Amniotic stem cell (primary cell): ENCODE data around the gene MTF2.
A peak's percentile ranks its signal among the peaks of the same experiment; 100 is the strongest.
"Not testable (repeated sequence)": the region's sequence is repeated elsewhere in the genome, so short reads cannot be mapped to it uniquely, and the experiment has no call there.

Experiments used
- DNase-seq: peaks from one replicate; lab custom pipeline; 2025; lab: John Stamatoyannopoulos, UW

The MTF2 gene

DNA sequence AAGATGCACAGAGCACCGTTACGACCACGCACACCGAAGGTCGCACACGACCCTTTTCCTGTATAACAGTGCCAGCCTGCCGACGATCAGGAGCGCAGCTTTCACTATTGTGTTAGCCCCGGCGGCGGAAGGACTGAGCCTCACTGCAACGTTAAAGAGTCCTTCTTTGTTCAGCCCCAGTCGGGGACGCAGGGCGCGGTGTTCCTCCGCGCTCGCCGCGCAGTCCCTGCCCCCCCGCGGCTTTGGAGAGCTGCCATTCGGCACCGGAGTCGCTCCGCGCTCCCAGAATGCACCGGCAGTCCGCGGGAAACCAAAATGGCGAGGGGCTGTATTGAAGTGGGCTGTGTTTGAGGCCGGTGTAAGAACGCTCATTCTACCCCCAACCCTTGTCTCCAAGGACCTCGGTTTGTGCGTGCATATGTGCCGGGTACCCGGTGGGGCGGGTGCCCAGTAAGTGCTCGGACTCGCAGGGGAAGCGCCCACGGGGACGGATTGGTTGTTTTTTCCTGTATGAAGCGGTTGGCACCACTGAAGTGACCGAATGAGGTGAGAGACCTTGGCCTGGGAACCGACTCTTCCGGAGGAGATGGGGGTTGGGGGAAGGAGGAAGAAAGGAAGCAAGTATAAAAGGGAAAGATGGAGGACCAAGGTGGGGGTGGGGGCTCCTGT, at the start of gene MTF2:
TSS of gene MTF2 (plus strand) at position 298 of the 669 bp plus-strand sequence. CDS start at position 542, 244 bp downstream.
- DNase-seq, result peak; percentile 84

DNA sequence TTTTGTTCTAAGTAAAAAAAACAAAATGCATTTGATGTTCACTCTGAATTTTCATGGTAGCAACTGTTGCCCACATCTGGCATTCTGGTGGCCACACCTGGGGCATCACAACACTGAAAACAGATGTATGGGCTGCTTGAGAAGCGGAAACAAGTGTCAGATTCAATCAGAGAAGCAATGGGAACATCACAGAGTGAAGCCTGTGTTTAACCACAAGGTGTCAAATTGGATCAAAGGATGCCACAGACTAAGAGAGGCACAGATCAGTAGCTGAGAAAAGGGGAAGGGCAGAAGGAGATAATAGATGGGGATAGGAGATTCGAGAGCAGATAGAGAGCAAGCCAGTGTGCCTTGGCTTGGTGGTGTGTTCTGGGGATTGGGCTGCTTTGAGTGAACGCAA, 49.8 kb upstream of the MTF2 start:
- no peak for DNase-seq

DNA sequence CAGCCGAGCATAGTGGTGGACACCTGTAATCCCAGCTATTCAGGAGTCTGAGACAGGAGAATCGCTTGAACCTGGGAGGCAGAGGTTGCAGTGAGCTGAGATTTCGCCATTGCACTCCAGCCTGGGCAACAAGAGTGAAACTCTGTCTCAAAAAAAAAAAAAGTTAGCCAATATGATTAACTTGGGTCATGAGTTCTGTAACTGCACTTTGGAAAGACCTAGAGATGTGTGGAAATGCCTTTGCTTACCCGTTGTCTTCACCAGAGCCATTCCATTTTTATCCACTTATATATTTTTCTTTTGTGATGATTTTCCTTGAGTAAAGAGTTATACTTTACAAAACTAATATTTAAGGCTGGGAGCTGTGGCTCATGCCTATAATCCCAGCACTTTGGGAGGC, 48.9 kb upstream of the MTF2 start:
- DNase-seq, result not testable (repeated sequence)

DNA sequence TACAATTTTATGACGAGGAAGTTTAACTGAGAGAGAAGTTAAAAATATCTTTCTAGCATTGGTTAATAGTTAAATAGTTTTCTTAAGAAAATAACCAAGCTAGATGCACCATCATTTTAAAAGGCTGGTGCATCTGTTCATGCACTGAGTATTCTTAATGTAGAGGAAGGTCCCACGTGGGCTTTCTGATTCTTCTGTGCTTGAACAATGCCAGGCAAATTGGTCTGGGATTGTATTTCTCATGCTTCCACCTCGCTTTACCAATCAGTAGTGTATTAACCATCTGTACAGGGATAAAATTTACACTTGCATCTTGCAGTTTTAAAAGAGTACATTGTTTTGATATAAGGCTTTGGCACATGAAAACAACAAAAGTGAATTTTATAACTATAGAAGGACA, 47.4 kb upstream of the MTF2 start:
- no peak for DNase-seq

DNA sequence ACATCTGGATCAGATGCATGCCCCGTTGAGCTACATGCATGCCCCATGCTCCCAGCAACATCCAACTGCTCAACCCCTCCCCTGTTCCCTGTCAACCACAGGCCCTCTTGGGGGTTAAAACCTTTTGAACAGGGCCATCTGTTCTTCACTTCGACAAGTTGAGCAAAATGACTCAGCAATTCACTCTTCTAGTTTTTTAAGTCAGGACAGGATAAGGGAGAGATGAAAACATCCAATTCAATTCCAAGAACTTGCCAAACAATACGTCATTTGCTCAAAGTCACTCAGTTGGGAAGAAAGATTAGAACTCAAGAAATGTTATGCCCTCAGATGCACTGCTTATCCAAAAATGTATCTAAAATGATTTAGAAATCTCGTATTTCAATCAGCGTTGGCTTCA, 46.1 kb upstream of the MTF2 start:
- no peak for DNase-seq

DNA sequence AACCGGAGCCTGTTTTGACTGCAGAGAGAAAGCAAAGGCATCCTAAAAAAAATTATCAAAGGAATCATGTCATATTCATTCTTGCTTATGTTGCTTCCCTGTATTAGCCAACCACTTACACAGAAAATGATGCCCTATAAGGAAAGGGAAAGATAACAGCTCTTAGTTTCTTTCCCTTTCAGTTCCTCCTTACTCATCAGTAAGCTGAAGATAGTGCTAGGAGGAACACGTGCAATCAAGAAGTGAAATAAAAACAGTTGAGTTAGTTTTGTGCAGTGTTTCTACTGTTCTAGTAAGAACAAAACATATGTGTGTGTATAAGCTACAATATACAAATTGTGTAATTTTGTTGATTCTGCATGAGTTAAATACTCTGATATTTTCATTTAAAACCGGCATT, 45.3 kb upstream of the MTF2 start:
- no peak for DNase-seq

DNA sequence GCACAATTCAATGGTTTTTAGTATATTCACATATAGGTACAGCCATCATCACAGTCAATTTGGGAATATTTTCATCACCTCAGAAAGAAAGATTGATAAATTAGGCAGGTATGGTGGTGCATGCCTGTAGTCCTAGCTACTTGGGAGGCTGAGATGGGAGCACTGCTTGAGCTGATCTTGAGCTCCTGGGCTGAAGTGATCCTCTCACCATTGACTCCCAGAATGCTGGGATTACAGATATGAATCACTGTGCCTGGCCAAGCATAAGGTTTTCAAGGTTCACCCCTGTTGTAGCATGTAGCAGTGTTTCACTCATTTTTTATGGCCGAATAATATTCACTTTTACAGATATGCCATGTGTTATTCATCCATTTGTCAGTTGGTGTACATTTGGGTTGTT, 44.7 kb upstream of the MTF2 start:
- DNase-seq, result no peak

DNA sequence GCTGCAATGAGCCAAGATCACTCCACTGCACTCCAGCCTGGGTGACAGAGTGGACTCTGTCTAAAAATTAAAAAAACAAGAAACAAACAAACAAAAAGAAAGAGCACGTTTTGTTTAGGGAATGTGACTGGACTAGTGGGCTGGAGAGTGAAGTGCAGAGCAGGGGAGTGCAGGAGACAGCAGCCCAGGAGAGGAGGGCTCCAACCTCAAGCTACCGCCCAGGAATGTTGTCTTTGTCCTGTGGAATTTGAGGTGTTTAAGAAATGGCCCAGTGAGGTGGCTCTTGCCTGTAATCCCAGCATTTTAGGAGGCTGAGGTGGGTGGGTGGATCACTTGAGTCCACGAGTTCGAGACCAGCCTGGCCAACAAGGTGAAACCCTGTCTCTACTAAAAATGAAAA, 42.4 kb upstream of the MTF2 start:
- no peak for DNase-seq

DNA sequence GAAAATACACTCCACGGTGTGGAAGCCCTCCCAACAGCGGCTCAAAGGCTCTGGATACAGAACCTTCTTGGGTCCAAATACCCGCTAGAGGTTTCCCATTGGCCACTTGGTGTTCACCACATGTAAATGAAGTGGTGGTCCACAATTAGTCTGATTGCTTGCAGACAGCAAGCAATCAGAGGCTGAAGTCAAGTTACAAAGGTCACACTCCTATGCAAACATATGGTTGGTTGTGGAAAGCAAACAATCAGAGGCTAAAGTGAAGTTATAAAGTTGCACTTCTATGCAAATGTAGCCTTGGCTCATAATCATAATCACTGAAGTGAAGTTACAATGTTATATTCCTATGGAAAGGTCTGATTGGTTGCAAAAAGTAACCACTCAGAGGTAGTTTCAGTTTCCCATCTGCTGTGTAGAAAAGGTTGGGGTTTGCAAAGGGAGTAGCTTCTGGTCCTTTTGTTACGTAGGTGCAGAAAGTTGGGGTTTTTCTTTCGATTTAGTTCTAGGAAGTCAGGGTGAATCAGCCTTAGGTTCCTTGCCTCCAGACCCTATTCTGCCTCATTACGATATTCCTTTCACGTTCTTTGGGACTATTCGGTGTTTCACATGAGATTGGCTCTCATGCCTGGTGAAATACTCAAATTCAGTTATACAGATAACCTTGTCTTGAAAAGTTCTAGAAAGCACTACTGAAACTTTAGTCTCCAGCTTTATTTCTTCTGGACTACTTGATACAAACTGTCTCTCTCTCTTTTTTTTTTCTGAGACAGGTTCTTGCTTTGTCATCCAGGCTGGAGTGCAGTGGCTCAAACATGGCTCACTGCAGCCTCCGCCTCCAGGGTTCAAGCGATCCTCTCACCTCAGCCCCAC, 36.7 kb upstream of the MTF2 start:
- DNase-seq, result no peak

DNA sequence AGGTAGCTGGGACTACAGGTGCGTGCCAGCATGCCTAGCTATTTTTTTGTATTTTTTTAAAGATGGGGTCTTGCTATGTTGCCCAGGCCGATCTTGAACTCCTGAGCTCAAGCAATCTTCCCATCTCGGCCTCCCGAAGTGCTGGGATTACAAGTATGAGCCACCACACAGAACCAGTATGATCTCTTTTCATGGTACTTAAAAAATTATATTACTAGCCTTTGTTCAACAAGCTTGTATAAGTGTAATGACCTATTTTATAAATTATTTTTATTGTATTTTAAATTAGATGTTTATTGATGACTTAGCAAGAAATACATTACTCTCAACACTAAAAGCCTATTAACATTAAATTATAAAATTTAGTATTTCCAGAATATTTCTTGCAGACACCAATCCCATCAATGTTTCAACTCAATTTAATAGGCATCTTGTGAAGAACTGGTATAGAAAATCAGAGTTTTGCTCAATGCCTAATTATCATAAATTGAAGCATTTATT, 36.0 kb upstream of the MTF2 start:
- no peak for DNase-seq

DNA sequence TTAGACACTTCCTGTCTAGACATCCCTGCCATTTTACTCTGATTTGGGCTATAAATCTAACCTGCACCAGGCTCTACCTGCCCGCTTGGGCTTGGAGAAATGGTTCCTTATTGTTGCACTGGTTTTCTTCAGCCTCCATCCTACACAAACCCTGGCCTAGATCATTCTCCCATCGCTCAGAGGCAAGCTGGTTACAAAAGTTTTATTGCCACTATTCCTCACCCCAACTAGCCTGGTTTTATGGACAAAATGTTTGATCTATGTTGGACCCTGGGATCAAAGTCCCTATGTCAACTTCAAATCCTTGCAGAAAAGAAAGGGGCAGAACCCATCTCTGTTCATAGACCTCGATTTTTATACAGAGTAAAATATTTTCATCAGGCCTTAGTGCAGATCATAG, 31.5 kb upstream of the MTF2 start:
- no peak for DNase-seq

DNA sequence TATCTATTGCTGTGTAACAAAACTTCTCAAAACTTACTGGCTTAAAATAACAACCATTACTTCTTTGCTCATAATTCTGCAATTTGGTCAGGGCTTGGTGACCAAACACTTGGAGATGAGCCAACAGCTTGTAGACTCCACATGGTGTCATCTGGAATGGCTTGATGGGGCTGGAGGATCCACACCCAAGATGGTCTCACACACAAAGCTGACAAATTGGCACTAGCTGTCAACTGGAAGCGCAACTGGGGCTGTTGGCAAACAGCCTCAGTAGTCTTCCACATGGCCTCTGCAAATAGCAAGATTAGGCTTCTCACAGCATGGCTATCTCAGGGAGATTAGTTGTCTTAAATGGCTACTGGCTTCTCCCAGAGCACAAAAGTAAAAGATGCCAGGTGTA, 27.1 kb upstream of the MTF2 start:
- no peak for DNase-seq

DNA sequence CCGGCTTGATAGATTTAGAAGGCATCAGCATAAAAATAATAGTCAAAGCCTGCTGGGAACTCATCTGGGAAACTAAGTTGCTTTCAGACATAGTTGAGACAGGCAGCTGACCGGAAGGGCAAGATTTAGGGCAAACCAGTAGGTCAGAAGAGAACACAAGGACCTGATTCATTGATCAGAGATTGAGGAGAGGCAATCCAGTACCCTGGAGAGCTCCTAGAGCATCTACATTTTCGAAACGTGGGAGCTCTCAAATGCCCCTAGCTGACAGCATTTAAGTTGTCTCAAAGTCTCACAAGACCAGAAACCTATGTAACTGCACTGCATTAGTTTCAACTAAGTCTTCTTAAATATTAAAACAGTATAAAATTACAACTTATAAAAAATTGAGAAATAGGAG, 22.9 kb upstream of the MTF2 start:
- no peak for DNase-seq

DNA sequence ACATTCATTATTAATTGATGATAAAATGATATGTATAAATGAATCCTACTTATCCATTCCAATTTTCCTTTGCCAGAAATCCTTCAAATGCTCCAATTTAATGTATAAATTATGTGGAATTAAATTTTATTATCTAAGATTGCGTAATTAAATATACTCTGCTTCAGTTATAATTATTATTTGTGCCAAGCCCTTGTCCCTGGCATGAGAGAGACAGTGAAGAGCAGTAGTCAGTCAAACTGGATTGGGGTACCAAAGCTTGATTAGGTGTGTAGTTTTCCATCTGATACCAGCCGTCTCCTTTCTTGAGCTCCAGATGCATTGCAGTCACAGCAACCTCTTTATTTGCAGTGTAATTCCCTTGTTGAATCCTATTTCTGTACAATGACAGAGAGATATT, 22.4 kb upstream of the MTF2 start:
- DNase-seq, result no peak

DNA sequence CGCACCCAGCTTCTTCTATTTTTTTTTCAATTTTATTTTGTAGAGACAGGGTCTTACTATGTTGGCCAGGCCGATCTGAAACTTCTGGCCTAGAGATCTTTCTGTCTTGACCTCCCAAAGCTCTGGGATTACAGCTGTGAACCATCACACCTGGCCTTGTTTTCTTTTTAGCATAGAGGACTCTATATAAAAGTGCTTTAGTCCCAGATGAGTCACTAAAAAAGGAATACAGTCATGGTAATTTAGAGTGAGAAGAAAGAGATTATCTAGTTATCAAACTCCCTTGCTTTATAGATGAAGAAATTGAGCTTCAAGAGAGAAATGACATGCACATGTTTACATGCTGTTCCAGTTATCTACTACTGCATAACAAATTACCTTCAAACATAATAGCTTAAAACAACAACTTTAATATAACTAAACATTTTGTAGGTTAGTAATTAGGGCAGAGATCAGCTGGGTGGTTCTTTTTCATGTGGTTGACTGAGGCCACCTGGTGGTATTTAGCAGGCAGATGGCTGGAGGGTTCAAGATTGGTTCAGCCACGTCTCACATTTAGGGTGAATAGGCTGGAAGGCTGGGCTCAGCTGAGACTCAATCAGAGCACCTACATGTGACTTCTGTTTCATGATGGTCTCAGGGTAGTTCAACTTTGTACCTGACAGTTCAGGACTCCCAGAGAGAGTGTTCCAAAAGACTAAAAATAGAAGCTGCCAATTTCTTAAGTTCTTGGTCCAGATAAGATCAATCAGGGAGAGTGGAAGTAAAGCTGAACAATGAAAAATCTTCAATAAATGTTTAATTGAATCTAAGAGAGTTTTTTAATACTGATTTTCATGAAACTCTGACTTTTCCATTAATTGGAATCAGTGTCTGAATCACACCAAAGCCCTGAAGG, 16.9 kb upstream of the MTF2 start:
- DNase-seq, result peak; percentile 12

DNA sequence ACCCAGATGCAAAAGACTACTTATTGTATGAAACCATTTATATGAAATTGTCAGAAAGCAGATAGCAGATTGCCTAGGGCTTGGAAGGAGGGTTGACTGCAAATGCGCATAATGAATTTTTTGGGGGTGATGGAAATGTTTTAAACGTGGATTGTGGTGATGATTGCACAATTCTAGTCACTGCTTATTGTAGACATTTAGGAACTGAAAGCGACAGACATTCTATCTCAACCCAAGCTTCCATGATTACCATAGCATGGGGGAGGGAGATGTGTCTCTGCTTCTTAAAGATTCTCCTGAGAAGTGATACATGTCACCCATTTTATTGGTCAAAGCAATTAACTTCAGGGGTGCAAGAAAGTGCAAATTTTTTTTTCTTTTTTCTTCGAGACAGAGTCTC, 2.8 kb upstream of the MTF2 start:
- no peak for DNase-seq

DNA sequence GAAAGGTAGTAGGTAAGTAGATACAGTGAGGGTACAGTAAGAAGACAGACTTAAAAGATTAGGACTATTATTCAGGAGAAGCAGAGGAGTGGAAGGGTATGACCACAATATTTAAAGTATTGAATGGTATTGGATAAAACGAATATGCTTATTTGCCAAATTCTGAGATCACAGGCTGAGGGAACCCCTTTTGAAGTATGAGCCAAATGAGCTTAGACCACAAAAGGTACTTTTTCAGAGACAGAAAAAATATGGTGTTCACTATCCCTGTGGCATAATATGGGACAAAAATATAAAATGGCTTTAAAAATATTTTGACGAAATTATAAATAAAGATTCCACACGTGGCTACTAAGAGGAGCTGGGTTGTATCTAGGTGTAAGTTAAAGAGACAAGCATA, 880 bp upstream of the MTF2 start:
- DNase-seq, result no peak

DNA sequence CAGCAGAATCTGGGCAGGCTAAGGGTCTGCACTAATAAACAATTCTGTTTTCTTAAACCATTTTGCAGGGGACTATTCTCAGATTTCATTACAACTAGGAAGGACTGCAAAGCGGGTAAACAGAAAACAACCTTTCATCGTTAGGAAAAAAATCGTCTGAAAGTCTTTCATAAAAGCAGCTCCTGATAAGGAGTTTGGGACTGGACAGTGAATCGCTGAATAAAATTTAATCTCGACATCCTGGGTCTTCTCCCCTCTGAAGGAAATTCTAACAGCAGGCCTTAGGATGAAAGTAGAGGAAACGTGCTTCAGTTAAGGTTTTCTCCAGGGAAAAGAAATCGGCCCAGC, 471 bp upstream of the MTF2 start:
- DNase-seq, result no peak

DNA sequence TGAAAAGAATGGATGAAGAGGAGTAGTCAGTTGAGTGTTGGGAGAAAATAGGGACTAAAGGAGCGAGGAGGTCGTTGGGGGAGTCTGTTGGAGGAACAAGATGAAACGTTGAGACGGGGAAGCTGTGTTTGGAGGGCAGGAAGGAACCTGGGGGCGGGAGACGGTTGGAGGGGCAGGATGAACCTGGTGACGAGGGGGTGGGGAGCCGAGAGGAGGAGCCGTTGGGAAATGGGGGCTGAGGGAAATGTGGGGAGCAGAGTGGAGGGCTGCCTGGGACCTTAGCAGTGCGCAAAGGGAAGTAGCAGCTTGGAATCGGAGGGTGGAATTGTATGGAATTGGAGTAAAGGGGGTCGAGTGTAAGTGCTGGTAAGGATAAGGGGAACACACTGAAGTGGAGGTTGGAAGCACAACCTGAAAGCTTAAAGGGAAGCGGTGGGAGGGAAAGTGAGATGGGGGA, 630 bp downstream of the MTF2 start:
- DNase-seq, result no peak

DNA sequence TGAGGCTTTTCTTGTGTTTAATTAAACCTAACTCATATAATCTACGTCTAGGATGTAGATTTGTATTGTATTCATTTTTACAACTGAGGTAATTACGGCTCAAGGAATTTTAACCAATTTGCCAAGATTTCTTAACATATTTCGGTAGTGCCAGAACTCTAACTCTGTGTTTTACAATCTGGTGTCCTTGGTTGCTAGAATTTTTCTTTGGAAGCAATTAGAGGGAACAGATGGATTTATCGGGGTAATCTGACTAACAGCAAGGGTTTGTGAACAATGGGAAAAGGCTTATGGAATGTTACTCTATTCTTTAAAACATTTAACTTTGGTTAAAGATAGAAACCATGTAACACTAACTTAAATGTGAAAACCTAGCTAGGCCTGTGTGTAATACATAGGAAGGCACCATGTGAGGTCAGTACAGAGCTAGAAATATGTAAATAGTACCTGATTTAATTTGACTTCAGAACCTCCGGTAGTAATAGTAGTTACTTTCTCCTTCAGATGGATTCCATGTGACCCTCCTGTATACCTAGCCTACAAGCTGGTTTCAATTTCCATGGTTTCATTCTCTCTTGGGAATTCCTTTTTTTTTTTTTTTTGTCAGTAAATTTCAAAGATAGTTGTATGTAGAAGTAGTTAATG, 1.2 kb downstream of the MTF2 start:
- peak; percentile 30 for DNase-seq

DNA sequence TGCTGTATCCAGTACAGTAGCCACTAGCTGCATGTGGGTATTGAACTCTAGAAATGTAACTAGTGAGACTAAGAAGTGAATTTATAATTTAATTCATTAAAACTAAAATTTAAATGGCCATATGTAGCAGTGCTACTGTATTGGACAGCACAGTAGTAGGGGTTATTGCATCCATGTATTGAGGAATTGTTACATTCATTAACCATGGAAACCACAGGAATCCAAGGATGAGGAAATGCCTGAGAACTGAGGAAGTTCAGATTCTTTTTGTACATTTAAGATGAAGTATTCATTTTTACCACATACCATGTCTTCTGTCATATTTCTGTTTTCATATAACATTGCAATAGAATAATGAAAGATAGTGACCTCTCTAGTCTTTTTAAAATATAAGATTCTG, 2.6 kb downstream of the MTF2 start:
- peak; percentile 3 for DNase-seq

DNA sequence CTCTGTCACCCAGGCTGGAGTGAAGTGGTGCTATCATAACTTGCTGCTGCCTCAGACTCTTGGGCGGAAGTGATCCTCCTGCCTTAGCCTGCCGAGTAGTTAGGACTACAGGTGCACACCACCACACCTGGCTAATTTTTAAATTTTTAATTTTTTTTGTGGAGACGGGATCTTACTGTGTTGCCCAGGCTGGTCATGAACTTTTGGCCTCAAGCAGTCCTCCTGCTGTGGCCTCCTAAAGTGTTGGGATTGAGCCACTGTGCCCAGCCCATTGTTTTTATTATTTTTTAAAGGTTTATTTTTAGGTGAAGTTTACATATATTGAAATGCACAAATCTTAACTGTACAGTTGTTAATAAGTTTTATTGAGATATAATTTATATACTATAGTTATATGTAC, 3.2 kb downstream of the MTF2 start:
- DNase-seq, result no peak
